Upper lobe of left lung (tissue), 4 donors: ENCODE measurements around the gene RASA3.

Experiments
- POLR2A ChIP-seq, 4 donors: fragments of 450-650 bp; IDR thresholded peaks; one replicate each; pipeline ENCODE4 v1.5.1; 2016 to 2017; ENCODE audit warnings: antibody characterized with exemption in 4 of 4, mild to moderate bottlenecking in 2 of 4
- TF ChIP-seq, protein P1 (sequence below), 6 experiments: fragments of 450-650 bp in 4 of 6; fragments of 200-600 bp in 2 of 6; sonication (generic) in 2 of 6; IDR thresholded peaks; one replicate each; pipeline ENCODE4 v1.5.1; 2016 to 2019; ENCODE audit warnings: antibody characterized with exemption in 6 of 6

DNA sequence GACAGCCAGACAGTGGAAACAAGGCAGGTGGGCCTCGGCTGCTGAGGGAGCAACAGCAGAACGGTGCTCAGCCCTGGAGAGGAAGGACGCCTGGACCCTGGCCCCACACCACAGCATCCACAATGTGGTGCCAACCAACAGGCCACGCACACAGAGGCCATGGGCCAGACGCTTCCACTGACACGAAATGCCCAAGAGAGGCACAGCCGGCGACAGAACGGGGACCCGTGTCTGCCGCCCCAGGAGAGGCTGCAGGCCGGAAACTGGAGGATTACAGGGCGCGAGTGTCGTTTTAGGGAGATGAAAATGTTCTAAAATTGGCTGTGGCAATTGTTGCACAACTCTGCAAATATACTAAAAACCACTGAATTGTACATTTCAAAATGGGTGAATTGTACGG, 69.7 kb downstream of the RASA3 start:
- no peak for TF ChIP-seq POLR2A (IDR thresholded peaks at IDR 0.05)
- TF ChIP-seq, protein P1, sequence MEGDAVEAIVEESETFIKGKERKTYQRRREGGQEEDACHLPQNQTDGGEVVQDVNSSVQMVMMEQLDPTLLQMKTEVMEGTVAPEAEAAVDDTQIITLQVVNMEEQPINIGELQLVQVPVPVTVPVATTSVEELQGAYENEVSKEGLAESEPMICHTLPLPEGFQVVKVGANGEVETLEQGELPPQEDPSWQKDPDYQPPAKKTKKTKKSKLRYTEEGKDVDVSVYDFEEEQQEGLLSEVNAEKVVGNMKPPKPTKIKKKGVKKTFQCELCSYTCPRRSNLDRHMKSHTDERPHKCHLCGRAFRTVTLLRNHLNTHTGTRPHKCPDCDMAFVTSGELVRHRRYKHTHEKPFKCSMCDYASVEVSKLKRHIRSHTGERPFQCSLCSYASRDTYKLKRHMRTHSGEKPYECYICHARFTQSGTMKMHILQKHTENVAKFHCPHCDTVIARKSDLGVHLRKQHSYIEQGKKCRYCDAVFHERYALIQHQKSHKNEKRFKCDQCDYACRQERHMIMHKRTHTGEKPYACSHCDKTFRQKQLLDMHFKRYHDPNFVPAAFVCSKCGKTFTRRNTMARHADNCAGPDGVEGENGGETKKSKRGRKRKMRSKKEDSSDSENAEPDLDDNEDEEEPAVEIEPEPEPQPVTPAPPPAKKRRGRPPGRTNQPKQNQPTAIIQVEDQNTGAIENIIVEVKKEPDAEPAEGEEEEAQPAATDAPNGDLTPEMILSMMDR (IDR thresholded peaks at IDR 0.05): no peak
